ENCODE measurements around the gene CLEC16A. TPM values are rescaled to one million over a fixed set of nuclear protein-coding genes. Genes with fewer than 3 reads are reported as not detected.

Gene CLEC16A
- polyA plus RNA-seq, 3 donors = 3.4 to 12.0 (median 5.8) TPM

GRCh38 chr16:11121083-11121608 is 176.8 kb downstream of the CLEC16A start:
- Histone ChIP-seq H3K9me3 (replicated peaks in 1 of 2; ENCODE audit: control insufficient read depth in 1 of 2, insufficient read depth in 1 of 2, low read length in 2 of 2) (no peaks in the 10 kb centered on the region), H3K27ac (ENCODE audit: low read depth in 1 of 2, low read length in 2 of 2) (no peak overlapping the region), H2AFZ (ENCODE audit: insufficient read depth, low read depth, low read length, poor library complexity, severe bottlenecking) (no peak overlapping the region), H3K36me3 (replicated peaks in 1 of 2; ENCODE audit: control insufficient read depth in 1 of 2, insufficient read depth in 2 of 2, low read length in 2 of 2) (peaks cover 34 to 70% of the 10 kb centered on the region in 2 donors), H3K79me2 (ENCODE audit: insufficient read depth, low read length) (no peaks in the 10 kb centered on the region), H3K4me3 (replicated peaks in 1 of 3; ENCODE audit: low read depth in 2 of 3, low read length in 3 of 3) (no peak overlapping the region), H3K27me3 (ENCODE audit: control insufficient read depth in 2 of 2, insufficient read depth in 2 of 2, low read length in 2 of 2) (no peaks in the 10 kb centered on the region), H3K9ac (ENCODE audit: insufficient read depth, low read length, poor library complexity, severe bottlenecking) (no peak overlapping the region), H3K4me2 (replicated peaks; ENCODE audit: extremely low read depth, low read length, poor library complexity, severe bottlenecking) (no peak overlapping the region), H3K4me1 (ENCODE audit: control insufficient read depth in 1 of 2, insufficient read depth in 2 of 2, low read length in 2 of 2) (no peaks in the 10 kb centered on the region), H4K20me1 (ENCODE audit: insufficient read depth, low read length) (no peaks in the 10 kb centered on the region)
- peaks cover 5% of the 10 kb centered on the region for H3K4me1 Mint-ChIP-seq
- WGBS (ENCODE audit: insufficient coverage) = 91% methylated on average over 4 of the region's 8 CpGs
- TF ChIP-seq CTCF (IDR thresholded peaks at IDR 0.05) = no peak
- H3K27ac Mint-ChIP-seq = no peak overlapping the region
- DNase-seq = no peak
- intact Hi-C loops (cut with micrococcal nuclease) = no loop called here
- peaks cover 0 to 1% (median 0%) of the 10 kb centered on the region in 7 donors for H3K9me3 Mint-ChIP-seq
- no peak overlapping the region for H3K4me3 Mint-ChIP-seq
- H3K27me3 Mint-ChIP-seq (ENCODE audit: low read depth in 3 of 3) = no peaks in the 10 kb centered on the region
- peaks cover 57 to 68% of the 10 kb centered on the region in 2 donors for H3K36me3 Mint-ChIP-seq

GRCh38 chr16:11121914-11122692 is 177.7 kb downstream of the CLEC16A start:
- Histone ChIP-seq H3K4me2 (replicated peaks; ENCODE audit: extremely low read depth, low read length, poor library complexity, severe bottlenecking) (no peak overlapping the region), H2AFZ (ENCODE audit: insufficient read depth, low read depth, low read length, poor library complexity, severe bottlenecking) (no peak overlapping the region), H3K9me3 (replicated peaks in 1 of 2; ENCODE audit: control insufficient read depth in 1 of 2, insufficient read depth in 1 of 2, low read length in 2 of 2) (no peaks in the 10 kb centered on the region), H4K20me1 (ENCODE audit: insufficient read depth, low read length) (no peaks in the 10 kb centered on the region), H3K27ac (ENCODE audit: low read depth in 1 of 2, low read length in 2 of 2) (no peak overlapping the region), H3K79me2 (ENCODE audit: insufficient read depth, low read length) (no peaks in the 10 kb centered on the region), H3K27me3 (ENCODE audit: control insufficient read depth in 2 of 2, insufficient read depth in 2 of 2, low read length in 2 of 2) (no peaks in the 10 kb centered on the region), H3K4me3 (replicated peaks in 1 of 3; ENCODE audit: low read depth in 2 of 3, low read length in 3 of 3) (no peak overlapping the region), H3K4me1 (ENCODE audit: control insufficient read depth in 1 of 2, insufficient read depth in 2 of 2, low read length in 2 of 2) (no peaks in the 10 kb centered on the region), H3K36me3 (replicated peaks in 1 of 2; ENCODE audit: control insufficient read depth in 1 of 2, insufficient read depth in 2 of 2, low read length in 2 of 2) (peaks cover 34 to 72% of the 10 kb centered on the region in 2 donors), H3K9ac (ENCODE audit: insufficient read depth, low read length, poor library complexity, severe bottlenecking) (no peak overlapping the region)
- intact Hi-C loops (cut with micrococcal nuclease) = no loop called here
- TF ChIP-seq CTCF (IDR thresholded peaks at IDR 0.05) = no peak
- H3K27ac Mint-ChIP-seq = no peak overlapping the region
- no peak for DNase-seq
- no peaks in the 10 kb centered on the region for H3K27me3 Mint-ChIP-seq (ENCODE audit: low read depth in 3 of 3)
- no peak overlapping the region for H3K4me3 Mint-ChIP-seq
- 100% methylated on average over 2 of the region's 8 CpGs for WGBS (ENCODE audit: insufficient coverage)
- H3K9me3 Mint-ChIP-seq = peaks cover 0 to 1% (median 0%) of the 10 kb centered on the region in 7 donors
- H3K36me3 Mint-ChIP-seq = peaks cover 57 to 72% of the 10 kb centered on the region in 2 donors
- H3K4me1 Mint-ChIP-seq = peaks cover 8% of the 10 kb centered on the region

Measured in CD14-positive monocyte (primary cell).